Mucosa of rectum (tissue), 2 donors: Measurements from ENCODE around the gene GRIPAP1.

Experiments
- H3K27ac ChIP-seq, 2 donors: one replicate each; pipeline ENCODE4 v1.7.0; 2013; ENCODE audit warnings: inconsistent platforms in 2 of 2, low read depth in 2 of 2, low read length in 2 of 2
- H3K27me3 ChIP-seq, 2 donors: one replicate each; pipeline ENCODE4 v1.7.0; 2013; ENCODE audit warnings: low read length in 2 of 2; ENCODE audit not compliant: control insufficient read depth in 2 of 2, insufficient read depth in 2 of 2
- H3K36me3 ChIP-seq, 2 donors: one replicate each; pipeline ENCODE4 v1.7.0; 2013; ENCODE audit warnings: low read length in 2 of 2; ENCODE audit not compliant: control insufficient read depth in 2 of 2, insufficient read depth in 2 of 2
- H3K4me1 ChIP-seq, 2 donors: one replicate each; pipeline ENCODE4 v1.7.0; 2013; ENCODE audit warnings: low read length in 2 of 2, mild to moderate bottlenecking in 1 of 2; ENCODE audit not compliant: control insufficient read depth in 2 of 2, insufficient read depth in 2 of 2
- H3K4me3 ChIP-seq, 2 donors: one replicate each; pipeline ENCODE4 v1.7.0; 2013; ENCODE audit warnings: low read length in 2 of 2
- H3K9ac ChIP-seq, 2 donors: one replicate each; pipeline ENCODE4 v1.7.0; 2013; ENCODE audit warnings: low read length in 2 of 2, low read depth in 1 of 2, mild to moderate bottlenecking in 1 of 2
- H3K9me3 ChIP-seq, 2 donors: one replicate each; pipeline ENCODE4 v1.7.0; 2013; ENCODE audit warnings: low read length in 2 of 2; ENCODE audit not compliant: control insufficient read depth in 2 of 2
- donor health status: healthy.
- donor health status: Normal muscosa, but diverticular disease.

GRIPAP1 gene

GRCh38 chrX:48975541-48975940 lies 26.5 kb downstream of the GRIPAP1 start:
- H3K27me3 ChIP-seq = no peaks in the 10 kb centered on the region

GRCh38 chrX:48975041-48975440 lies 27.0 kb downstream of the GRIPAP1 start:
- H3K9me3 ChIP-seq = no peaks in the 10 kb centered on the region
- no peak overlapping the region for H3K27ac ChIP-seq
- H3K27me3 ChIP-seq = no peaks in the 10 kb centered on the region
- H3K4me3 ChIP-seq = no peak overlapping the region
- H3K36me3 ChIP-seq = peaks cover 15 to 18% of the 10 kb centered on the region in 2 donors
- peaks cover 0 to 4% of the 10 kb centered on the region in 2 donors for H3K4me1 ChIP-seq
- H3K9ac ChIP-seq = no peak overlapping the region

More at GRCh38 chrX:48975541-48975940, 26.5 kb downstream of the GRIPAP1 start:
- H3K4me3 ChIP-seq = no peak overlapping the region
- H3K9me3 ChIP-seq = no peaks in the 10 kb centered on the region
- H3K9ac ChIP-seq = no peak overlapping the region
- H3K4me1 ChIP-seq = peaks cover 0 to 4% of the 10 kb centered on the region in 2 donors
- H3K36me3 ChIP-seq = peaks cover 15 to 22% of the 10 kb centered on the region in 2 donors
- no peak overlapping the region for H3K27ac ChIP-seq

GRCh38 chrX:48974574-48974973 lies 27.5 kb downstream of the GRIPAP1 start:
- H3K9me3 ChIP-seq = no peaks in the 10 kb centered on the region
- H3K4me1 ChIP-seq = peaks cover 0 to 4% of the 10 kb centered on the region in 2 donors
- peaks cover 15% of the 10 kb centered on the region in 2 donors for H3K36me3 ChIP-seq
- H3K9ac ChIP-seq = no peak overlapping the region
- no peak overlapping the region for H3K27ac ChIP-seq
- H3K27me3 ChIP-seq = no peaks in the 10 kb centered on the region
- H3K4me3 ChIP-seq = no peak overlapping the region

- peaks cover 15% of the 10 kb centered on the region in 2 donors for H3K36me3 ChIP-seq
- H3K9me3 ChIP-seq = no peaks in the 10 kb centered on the region
- H3K4me1 ChIP-seq = peaks cover 0 to 4% of the 10 kb centered on the region in 2 donors
- no peaks in the 10 kb centered on the region for H3K27me3 ChIP-seq
- H3K4me3 ChIP-seq = no peak overlapping the region
- no peak overlapping the region for H3K27ac ChIP-seq
- H3K9ac ChIP-seq = no peak overlapping the region
Measured at GRCh38 chrX:48974033-48974432, 28.0 kb downstream of the GRIPAP1 start.

- Histone ChIP-seq H3K27ac (no peak overlapping the region), H3K36me3 (peaks cover 8 to 15% of the 10 kb centered on the region in 2 donors), H3K9me3 (no peaks in the 10 kb centered on the region), H3K4me1 (peaks cover 0 to 4% of the 10 kb centered on the region in 2 donors), H3K4me3 (peak overlapping the region; percentile 24 to 27), H3K27me3 (no peaks in the 10 kb centered on the region), H3K9ac (no peak overlapping the region)
Measured at GRCh38 chrX:48972220-48973164, 29.6 kb downstream of the GRIPAP1 start.

- H3K9me3 ChIP-seq = no peaks in the 10 kb centered on the region
- no peak within 1 kb of the TSS for H3K27ac ChIP-seq
Measured at GRCh38 chrX:48971249-48972219, 30.5 kb downstream of the GRIPAP1 start, which contains the start of gene KCND1. Gene KCND1, minus strand, starts transcription at chrX:48971844. Its CDS starts 1,573 bp downstream, at chrX:48970271.

GRCh38 chrX:48969471-48969870 lies 32.6 kb downstream of the GRIPAP1 start:
- Histone ChIP-seq H3K36me3 (peaks cover 0 to 1% of the 10 kb centered on the region in 2 donors), H3K27ac (no peak overlapping the region), H3K9me3 (no peaks in the 10 kb centered on the region), H3K9ac (no peak overlapping the region), H3K4me1 (peaks cover 0 to 4% of the 10 kb centered on the region in 2 donors), H3K4me3 (no peak overlapping the region), H3K27me3 (no peaks in the 10 kb centered on the region)

More at GRCh38 chrX:48971249-48972219, 30.5 kb downstream of the GRIPAP1 start, which contains the start of gene KCND1:
- peaks cover 8 to 15% of the 10 kb centered on the region in 2 donors for H3K36me3 ChIP-seq
- H3K4me3 ChIP-seq = peak within 1 kb of the TSS; percentile 27 to 41
- no peak within 1 kb of the TSS for H3K9ac ChIP-seq
- no peaks in the 10 kb centered on the region for H3K27me3 ChIP-seq
- H3K4me1 ChIP-seq = peaks cover 0 to 4% of the 10 kb centered on the region in 2 donors

- Histone ChIP-seq H3K4me1 (peaks cover 0 to 4% of the 10 kb centered on the region in 2 donors), H3K36me3 (no peaks in the 10 kb centered on the region), H3K27me3 (no peaks in the 10 kb centered on the region), H3K9ac (no peak overlapping the region), H3K4me3 (no peak overlapping the region), H3K27ac (no peak overlapping the region), H3K9me3 (no peaks in the 10 kb centered on the region)
Measured at GRCh38 chrX:48968377-48968776, 33.7 kb downstream of the GRIPAP1 start.

GRCh38 chrX:48966796-48967579 lies 35.1 kb downstream of the GRIPAP1 start:
- Histone ChIP-seq H3K4me3 (no peak overlapping the region), H3K27ac (no peak overlapping the region), H3K27me3 (no peaks in the 10 kb centered on the region), H3K9ac (no peak overlapping the region), H3K4me1 (peaks cover 0 to 4% of the 10 kb centered on the region in 2 donors), H3K9me3 (no peaks in the 10 kb centered on the region), H3K36me3 (no peaks in the 10 kb centered on the region)
